GM21529 (cell line): ENCODE data around the gene PTPRM.
A peak's percentile ranks its signal among the peaks of the same experiment; 100 is the strongest.

ENCODE experiments used
- ATAC-seq: cut with Tn5 transposase; IDR thresholded peaks from one replicate; pipeline ENCODE4 v1.9.1; 2021; ENCODE audit not compliant: unreplicated experiment

Gene PTPRM

DNA sequence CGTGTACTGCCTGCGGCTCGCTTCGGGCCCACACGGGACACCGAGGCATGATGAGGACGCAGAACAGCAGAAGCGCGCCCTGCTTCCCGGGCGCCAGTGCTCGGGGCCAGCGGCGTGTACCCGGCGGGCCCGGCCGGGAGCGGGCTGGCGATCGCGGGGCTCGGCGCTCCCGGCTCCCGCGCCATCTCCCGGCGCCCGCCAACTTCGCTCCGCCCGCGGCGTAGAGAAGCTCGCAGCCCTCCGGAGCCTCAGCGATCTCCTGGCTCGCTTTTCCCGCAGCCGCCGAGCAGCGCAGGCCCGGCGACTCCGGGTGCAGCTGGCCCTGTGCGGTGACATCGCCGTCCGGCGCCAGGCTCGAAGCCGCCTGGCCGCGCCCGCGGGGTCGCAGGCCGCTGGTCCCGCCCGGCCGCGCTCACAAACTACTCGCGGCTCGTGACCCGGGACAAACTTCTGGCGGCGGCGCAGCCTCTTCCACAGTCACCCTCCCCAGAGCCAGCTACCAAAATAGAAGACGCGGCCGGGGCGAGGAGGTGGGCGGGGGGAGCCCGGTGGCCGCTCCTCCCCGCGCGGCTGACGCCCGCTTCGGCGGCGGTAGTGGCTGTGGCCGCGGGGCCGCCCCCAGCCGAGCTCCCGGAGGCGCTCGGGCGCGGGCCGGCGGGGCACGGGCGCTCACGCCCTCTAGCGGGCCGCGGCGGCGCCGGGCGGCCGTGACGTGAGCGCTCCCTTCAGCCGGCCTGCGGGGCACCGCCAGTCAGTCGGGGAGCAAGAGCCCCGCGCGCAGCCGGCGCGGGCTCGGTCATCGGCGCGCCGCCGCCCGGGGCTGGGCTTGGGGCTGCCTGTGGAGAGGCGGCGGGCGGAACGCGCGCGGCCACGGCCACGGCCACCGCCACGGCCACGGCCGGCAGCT is at the start of gene PTPRM:
PTPRM (plus strand) TSS at position 750 of the 907 bp plus-strand sequence. CDS start 503 bp downstream, outside the sequence.
- peak; percentile 71 for ATAC-seq

DNA sequence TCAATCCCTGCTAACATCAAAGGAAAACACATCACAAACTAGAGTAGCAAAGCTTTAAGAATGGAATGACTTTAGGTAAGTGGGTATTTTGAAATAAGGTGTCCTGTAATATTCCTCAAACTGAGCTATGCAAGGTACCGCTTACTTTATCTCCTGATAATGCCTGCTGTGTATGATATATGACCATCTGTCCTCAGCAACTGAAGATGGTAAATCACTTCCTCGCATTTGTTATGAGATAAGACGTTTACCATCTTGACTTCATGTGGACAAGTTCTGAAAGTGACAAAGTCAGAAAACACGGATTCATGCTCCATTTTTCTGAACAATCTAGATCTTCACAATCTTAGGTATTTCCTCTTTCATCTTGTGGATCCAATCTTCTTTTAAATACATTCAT is 49.3 kb upstream of the PTPRM start:
- no peak for ATAC-seq

DNA sequence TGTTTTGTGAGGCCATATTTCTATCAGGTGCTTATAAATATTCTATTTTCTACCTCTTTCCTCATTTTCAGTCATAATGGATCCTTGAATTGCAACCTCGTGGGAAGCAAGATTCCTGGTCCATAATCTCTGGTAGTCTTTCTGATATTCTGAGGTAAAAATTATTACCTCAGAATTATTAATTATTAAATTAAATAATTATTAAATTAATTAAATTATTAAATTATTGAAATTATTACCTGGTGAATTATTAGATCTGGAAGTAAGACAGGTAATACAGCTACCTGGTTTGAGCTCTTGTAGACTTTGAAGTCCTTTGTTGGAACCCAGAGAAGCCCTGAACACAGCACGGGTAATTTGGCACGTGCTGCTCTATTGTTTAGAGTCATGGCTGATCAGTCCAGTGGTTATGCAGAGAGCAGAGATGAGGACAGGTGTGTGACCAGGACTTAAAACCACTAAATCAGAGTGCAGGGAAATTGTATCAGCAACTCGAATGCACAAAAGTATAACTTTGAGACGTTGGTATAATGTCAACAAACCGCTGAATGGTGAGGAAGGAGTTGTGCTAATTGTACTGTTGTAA is 46.8 kb upstream of the PTPRM start:
- ATAC-seq: no peak

DNA sequence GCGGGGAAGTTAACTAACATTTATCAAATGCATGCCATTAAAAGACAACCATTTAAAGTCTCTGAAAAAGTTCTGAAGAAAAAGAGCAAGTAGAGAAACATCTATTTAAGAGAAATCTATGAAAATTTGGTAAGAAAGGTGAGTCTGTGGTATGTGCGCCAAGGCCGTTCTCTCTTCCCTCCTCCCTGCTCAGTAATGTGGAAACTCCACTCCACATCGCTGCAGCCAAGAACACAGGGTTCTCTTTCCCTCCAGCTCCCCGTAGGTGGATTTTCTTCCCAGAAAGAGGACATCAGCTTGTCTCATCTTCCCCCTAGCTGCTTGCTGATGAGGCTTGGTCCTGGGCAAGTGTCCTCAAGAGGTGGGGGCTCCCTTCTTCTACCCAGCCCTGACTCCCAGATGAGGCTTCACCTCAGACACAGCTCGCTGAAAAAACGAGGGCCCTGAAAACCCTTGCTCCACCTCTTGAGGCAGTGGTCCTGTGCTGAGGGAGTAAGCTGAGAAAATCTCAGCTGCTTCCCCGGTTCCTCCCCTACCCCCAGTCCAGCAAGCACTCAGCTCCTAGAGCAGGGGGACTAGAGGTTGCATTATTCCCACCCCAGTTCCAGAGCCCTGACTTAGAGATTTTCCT is 45.8 kb upstream of the PTPRM start:
- ATAC-seq: no peak

DNA sequence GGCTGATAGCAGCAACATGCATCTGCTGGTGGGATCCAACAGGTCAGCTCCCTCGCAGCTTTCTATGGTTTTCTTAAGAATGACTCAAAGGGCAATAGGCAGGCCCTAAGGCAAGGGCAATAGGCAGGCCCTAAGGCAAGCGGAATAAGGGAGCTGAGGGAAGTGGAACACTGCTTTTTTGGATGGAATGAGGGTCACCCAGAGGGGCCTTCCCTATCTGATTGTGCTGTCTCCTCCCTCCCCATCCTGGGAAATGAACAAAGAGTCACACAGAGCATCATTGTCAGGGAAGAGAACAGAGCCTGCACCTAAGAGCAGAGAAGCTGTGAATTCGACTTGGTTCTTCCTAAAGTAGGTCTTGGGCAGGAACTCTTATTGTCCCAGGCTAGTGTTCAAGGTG is 43.3 kb upstream of the PTPRM start:
- no peak for ATAC-seq

DNA sequence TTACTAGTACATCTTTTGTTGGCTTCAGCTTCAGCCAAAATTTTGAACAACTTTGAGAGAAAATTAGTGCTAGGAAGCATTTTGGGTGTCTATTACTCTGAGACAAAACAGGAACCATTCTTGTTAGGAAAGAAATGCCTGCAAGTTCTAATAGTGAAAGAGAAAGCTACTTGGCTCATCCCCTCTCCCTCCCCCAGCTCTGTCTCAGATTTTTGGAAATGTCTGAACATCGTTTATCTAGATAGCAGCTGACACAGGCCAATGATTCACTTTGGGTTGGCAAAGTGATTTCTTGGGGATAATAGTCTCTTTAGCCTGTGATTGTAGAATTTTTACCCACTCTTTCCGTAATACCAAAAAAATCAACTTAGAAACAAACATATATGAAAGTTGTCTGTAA is 42.3 kb upstream of the PTPRM start:
- no peak for ATAC-seq

DNA sequence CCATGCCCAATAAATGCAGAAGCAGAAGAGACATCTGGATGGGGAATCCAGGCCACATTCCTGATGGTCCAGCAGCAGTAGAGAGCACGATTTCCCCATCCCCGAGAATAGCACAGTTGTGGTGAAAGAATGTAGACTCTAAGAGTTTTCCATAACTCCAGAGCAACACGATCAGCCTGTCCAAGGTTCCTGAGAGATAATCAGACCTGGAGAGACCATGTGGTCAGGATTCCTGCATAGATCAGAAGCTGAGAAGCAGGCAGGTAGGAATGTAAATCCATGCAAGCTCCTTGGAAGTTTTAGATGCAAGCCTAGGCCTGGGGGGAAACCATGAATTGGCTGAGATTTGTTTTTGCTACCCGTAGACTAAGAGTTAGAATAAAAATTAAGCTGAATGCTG is 34.2 kb upstream of the PTPRM start:
- ATAC-seq: no peak

DNA sequence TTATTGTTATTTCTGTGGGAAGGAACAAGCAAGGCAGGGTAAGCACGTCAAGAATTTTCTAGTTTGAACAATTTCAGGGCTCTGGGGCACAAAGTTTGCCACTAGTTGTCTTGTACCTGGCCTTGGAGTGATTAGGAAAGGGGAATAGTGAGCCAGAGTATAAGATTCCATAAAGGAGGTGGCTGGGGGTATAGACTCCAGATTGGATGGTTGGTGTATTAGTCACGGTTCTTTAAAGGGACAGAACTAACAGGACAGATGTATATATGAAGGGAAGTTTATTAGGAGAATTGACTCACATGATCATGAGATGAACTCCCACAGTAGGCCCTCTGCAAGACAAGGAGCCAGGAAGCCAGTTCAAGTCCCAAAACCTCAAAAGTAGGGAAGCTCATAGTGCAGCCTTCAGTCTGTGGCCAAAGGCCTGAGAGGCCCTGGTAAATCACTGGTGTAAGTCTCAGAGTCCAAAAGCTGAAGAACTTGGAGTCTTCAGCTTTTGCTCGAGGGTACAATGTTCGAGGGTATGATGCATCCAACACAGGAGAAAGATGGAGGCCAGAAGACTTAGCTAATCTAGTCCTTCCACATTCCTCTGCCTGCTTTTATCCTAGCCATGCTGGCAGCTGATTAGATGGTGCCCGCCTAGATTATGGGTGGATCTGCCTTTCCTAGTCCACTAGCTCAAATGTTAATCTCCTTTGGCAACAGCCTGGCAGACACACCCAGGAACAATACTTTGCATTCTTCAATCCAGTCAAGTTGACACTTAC is 31.5 kb upstream of the PTPRM start:
- no peak for ATAC-seq

DNA sequence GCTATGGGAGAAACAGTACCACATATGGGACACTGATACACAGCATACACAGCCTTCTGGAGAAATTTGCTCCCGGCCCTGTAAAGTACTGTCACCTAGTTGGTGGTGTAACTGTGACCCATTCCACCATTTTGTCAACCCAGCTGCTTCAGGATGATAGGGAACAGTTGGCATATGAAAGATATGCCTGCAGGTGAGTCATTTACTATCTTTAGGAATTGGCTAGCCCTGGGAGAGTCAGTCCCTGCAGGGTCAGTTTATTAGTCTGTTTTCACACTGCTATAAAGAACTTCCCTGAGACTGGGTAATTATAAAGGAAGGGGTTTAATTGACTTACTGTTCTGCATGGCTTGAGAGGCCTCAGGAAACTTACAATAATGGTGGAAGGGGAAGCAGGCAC is 30.0 kb upstream of the PTPRM start:
- ATAC-seq: no peak

DNA sequence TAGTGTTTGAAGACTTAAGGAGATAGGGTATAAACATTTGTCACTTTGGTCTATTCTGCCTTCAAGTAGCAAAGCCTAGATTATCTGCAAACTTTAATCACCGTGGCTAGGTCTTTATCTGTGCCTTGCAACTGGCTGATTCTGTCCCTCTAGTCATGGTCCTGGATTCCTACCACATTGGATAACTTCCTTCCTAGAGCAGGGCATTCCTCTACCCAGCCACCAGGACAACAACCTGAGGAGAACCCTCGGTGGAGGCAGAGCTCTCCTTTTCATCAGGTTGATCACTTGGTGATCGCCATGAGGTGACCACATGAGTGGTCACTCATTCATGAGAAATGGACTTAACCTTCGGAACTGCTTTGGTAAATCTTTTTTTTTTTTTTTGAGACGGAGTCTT is 25.3 kb upstream of the PTPRM start:
- ATAC-seq: no peak

DNA sequence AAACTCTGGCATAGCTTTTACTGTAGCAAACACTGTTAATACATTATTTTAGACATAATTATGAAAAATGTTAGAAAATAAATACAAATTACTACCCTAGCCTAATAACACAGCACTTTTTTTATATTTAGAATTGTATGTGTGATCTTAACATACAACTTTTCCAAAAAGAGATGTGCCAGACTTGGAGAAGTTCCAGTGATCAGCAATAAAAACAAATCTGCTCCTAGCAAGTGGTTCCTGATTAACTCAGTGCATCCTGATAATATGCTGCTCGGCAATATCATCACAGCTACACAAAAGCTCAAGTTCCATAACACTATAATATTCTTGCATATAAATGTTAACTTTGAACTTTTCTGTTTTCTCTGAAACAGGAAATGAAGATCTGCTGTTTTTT is 22.4 kb upstream of the PTPRM start:
- ATAC-seq: no peak

DNA sequence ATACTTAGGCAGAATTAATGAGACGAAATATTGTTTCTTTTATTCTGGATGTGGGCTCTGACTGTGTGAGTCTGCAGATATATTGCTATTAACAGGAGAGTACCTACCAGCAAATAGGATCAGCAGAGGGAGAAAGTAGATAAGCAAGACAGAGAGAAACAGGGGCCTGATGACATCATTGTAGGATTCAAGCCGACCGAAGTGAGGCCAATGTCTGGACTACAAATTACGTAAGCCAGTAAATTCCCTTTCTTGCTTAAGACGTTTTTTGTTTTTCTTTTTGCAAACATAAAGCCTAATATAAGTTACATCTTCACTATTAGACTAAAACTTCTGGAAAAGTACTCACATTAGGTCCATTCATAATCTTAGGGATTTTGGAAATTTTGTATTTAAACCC is 21.4 kb upstream of the PTPRM start:
- ATAC-seq: no peak

DNA sequence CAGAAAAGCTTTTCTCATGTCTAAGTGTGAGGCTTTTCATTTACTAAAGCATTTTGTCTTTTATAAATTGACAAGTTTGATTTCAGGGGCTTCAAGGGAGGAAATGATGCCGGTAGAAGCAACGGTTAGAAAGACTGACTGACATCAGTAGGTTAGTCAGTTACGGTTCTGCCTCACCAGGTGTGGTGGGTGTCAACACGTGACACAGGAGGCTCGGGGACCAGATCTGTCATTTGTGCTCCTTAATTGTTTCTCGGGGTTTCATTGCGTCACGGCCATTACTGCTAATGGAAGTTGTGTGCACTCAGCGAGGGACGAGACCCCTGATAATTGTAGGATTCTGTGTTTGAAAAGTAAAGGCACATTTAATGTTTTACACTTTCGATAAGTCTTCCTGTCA is 18.9 kb upstream of the PTPRM start:
- no peak for ATAC-seq

DNA sequence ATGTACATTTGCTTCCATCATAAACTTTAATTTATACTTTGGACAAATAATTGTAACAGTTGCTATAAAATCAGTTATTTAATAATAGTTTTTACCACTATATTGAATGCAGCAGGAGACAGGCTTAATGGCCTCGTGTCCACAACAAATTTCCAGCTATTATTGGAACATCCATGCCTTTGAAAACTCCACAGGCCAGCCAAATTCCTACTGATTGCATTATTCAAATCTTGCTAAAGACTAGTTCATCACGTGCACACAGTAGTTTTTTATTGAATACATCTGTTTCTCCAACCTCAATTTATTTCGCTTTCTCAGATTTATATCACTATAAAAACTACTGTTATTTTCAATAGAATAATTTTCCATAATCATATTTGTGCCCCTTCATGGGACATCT is 18.4 kb upstream of the PTPRM start:
- ATAC-seq: no peak

DNA sequence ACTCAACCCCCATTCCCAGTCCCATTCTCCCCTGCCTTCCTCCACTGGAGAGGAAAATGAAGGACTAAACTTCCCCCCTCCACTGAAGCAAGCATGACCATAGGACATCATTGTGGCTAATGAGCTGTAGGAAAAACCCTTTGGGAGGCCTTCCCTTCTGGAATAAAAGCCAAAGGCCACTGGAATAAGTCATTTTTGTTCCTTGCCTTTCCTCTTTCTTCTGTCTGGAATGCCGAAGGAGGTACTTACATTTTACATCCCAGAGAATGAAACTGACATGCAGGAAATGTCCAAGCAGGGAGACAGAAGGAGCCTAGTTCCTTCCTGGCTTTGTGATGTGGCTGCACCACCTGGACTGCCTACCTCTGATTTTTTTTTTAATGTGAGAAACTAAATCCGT is 9.1 kb upstream of the PTPRM start:
- ATAC-seq: no peak

DNA sequence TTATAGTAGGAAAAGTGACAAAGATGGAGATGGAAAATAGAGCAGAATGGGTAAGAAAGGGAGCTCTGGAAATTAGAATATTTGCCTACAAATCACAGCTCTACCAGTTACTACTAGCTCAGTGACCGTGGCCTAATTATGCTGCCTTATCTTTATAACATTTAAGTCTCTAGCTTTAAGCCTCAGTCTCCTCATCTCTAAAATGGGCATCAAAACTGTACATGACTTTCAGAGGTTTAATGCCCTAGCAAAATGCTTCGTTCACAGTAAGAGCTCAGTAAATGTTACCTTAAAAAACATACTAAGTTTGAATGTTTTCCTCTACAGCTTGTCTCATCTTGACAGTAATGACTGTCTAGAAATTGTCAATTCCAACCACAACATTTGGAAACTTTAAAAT is 8.3 kb upstream of the PTPRM start:
- ATAC-seq: no peak

DNA sequence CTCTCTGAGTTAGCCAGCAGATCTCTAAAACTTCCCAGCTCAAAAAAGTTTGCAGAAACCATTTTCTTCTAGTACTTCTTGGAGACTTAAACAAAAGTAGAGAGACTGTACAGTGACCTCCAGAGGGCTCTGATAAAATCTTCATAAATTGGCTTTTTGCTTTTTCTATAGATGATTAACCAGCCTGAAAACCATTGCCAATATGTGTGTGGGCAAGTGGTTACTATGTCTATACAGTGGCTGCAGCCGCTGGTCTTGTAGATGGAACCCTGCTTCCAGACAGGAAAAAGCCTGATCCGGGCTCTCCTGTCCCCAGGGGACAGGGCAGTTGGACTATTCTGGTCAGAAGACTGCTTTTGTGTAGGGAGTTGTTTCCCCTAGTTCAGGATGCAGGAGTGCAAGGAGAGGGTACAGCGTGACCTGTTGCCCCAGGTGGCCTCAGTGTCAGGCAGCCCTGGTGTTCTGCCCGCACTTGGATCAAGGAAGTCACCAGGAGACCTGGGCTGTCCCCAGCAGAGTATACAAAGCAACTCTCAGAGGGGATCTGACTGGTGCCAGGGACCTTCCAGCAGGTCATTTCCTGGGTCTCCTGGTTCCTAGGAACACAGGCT is 7.3 kb upstream of the PTPRM start:
- ATAC-seq: no peak

DNA sequence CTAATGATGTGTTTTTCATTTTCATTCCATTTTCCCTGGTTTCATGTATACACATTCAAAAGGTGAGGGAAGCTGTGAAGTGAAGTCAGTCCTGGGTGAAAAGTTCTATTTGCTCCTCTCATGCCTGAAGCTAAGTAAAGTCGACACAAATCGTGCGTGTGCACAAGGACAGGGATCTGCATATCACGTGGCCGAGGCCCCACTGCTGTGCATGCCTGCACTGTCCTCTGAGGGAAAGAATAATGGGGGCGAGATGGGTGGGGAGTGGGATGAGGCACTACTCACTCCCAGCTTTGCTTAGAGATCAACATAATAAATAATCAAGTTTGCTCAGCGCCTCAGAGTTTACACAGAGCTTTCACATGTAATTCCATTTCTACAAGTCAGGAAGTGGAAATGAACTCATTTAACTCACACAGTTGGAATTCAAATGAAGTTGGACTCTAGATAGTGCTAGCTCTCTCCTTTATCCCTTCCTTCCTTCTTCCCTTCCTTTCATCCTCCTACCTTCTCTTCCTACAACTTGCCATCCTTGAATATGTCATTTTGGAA is 5.1 kb upstream of the PTPRM start:
- ATAC-seq: no peak

DNA sequence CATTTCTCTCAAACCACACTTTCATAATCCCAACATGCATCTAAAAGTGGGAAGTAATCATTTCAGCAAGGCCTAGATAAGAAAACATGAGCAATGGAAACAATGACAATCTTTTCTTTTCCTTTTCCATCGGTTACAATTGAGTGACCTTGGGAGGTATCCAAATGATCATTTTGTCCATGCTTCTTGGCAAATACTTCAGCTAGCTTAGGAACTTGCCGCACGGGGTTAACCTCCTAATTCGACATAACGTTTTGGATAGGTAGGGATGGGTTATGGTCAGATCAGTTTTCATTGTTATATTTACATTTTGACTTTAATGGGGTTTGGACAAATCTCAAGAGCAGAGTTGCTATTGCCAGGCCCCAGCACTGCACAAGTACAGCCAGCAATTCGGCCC is 4.6 kb upstream of the PTPRM start:
- no peak for ATAC-seq

DNA sequence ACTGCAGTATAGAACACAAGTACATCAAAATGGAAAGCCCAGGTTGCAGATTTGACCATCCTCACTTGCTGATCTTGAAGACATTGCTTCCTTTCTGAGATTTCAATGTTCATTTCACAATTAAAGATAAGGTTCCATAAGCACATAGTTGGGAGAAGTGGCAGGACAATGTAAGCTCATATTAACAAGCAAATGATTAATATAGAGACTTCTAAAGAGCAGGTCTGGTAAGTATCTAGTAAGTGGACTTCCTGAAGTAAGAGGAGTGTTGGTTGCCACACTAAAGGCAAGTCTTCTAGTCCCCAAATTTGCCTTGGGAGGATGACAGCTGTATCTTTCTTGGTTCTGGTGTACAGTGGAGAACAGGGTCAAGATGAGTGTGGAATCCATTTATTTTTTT is 1.4 kb upstream of the PTPRM start:
- ATAC-seq: no peak

DNA sequence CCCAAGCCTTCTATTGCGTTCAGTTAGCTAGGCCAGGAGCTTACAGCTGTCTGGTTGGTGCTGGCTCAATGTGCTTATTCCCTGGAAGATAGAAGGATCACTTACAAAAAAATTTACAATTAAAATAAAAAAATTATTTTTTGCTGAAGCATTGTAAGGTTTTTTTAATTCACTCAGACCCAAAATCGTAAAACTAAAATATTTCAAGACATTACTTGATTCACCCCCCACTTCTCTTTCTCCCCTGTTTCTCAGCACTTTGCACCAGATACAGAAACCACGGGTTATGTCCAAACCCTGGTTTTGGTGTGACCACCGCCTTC is 911 bp upstream of the PTPRM start:
- ATAC-seq: no peak
